ENCODE results near the gene PROZ. TPM values are rescaled to one million over a fixed set of nuclear protein-coding genes. Genes with fewer than 3 reads are reported as not detected.

The PROZ gene
- total and polyA plus RNA-seq, 2 of the 13 experiments (the other 11 are each of a cell fraction or from before 2014, with no cell fraction given) = 5.6 to 22.5 TPM

GRCh38 chr13:113172419-113172926, 14.0 kb downstream of the PROZ start (continued):
- TF ChIP-seq TFDP1 (CRISPR knock-in tag; IDR thresholded peaks at IDR 0.05; ENCODE audit: borderline replicate concordance) (no peak), AGO2 (optimal IDR thresholded peaks at IDR 0.05; ENCODE audit: low read depth, low read length) (peak; percentile 35), SIX4 (CRISPR knock-in tag; IDR thresholded peaks at IDR 0.05) (no peak), MTERF4 (CRISPR knock-in tag; IDR thresholded peaks at IDR 0.05) (no peak), EEA1 (CRISPR knock-in tag; IDR thresholded peaks at IDR 0.05; ENCODE audit: borderline replicate concordance) (no peak)

- in situ Hi-C loops (cut with HindIII; ENCODE audit: extremely low pct_ligation_motif_present, low pct_unique_long_range_greater_than_20kb) = no loop called here
- no peak overlapping the region for H3K4me3 ChIP-seq (replicated peaks in 1 of 3; ENCODE audit: insufficient read depth in 1 of 3, low read depth in 2 of 3, low read length in 3 of 3)
- no peak overlapping the region for H3K27ac ChIP-seq (ENCODE audit: extremely low read length, insufficient read depth, low read length)
- no peak overlapping the region for H2AFZ ChIP-seq (ENCODE audit: low read length)
- ChIA-PET CTCF (ENCODE audit: low intra/inter-chr PET ratio, low total read pairs) (no interaction called here), POLR2A (no interaction called here)
- no peaks in the 10 kb centered on the region for H3K79me2 ChIP-seq (ENCODE audit: insufficient read depth, low read length)
- H3K36me3 ChIP-seq (replicated peaks in 1 of 2; ENCODE audit: control insufficient read depth in 1 of 2, insufficient read depth in 2 of 2, low read length in 2 of 2) = peaks cover 21 to 76% of the 10 kb centered on the region in 2 experiments
- intact Hi-C loops (cut with micrococcal nuclease; ENCODE audit: unreplicated experiment) = no loop called here
- peaks cover 13% of the 10 kb centered on the region for H3K4me1 ChIP-seq (ENCODE audit: insufficient read depth, low read length)
- FAIRE-seq = no peak
- BruUV-seq (replicated peaks) = no TSS peak
- no peak for DNase-seq (ENCODE audit: low spot score)
- H3K4me2 ChIP-seq (ENCODE audit: low read depth, low read length) = no peak overlapping the region
- ATAC-seq = no peak
- WGBS (ENCODE audit: low lambda C conversion rate) = 76% methylated on average over 5 of the region's 5 CpGs
- no peaks in the 10 kb centered on the region for H3K27me3 ChIP-seq (ENCODE audit: control insufficient read depth in 1 of 2, insufficient read depth in 2 of 2, low read length in 2 of 2)
- no peak overlapping the region for H3K9ac ChIP-seq (ENCODE audit: insufficient read depth, low read depth, low read length)
- no peaks in the 10 kb centered on the region for H4K20me1 ChIP-seq (ENCODE audit: insufficient read depth, low read length)
- no peaks in the 10 kb centered on the region for H3K9me3 ChIP-seq (ENCODE audit: low read length)
- TF ChIP-seq MLLT10 (CRISPR knock-in tag; IDR thresholded peaks at IDR 0.05) (no peak), NR2F1 (CRISPR knock-in tag; IDR thresholded peaks at IDR 0.05) (no peak), MAX (IDR thresholded peaks at IDR 0.05) (no peak), CERS6 (CRISPR knock-in tag; IDR thresholded peaks at IDR 0.05) (no peak), JARID2 (CRISPR knock-in tag; IDR thresholded peaks at IDR 0.05; ENCODE audit: insufficient replicate concordance) (no peak), HNRNPUL1 (IDR thresholded peaks at IDR 0.05; ENCODE audit: low read depth, low read length) (no peak)
Measured at GRCh38 chr13:113176280-113176679, 17.8 kb downstream of the PROZ start.

Measured in HepG2 (cell line).